Activated CD8-positive, alpha-beta memory T cell treated with anti-CD3 and anti-CD28 coated beads, Interleukin-2, amount 50 U/mL, for 24 hours (primary cell): ENCODE data around the gene TNFSF18.
"Not testable (repeated sequence)": the region's sequence is repeated elsewhere in the genome, so short reads cannot be mapped to it uniquely, and the experiment has no call there.

ENCODE experiments used
- DNase-seq: peaks from one replicate; pipeline ENCODE4 v3.0.0-alpha.2; 2020; ENCODE audit errors: extremely low read depth

TNFSF18 gene, protein sequence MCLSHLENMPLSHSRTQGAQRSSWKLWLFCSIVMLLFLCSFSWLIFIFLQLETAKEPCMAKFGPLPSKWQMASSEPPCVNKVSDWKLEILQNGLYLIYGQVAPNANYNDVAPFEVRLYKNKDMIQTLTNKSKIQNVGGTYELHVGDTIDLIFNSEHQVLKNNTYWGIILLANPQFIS

DNA sequence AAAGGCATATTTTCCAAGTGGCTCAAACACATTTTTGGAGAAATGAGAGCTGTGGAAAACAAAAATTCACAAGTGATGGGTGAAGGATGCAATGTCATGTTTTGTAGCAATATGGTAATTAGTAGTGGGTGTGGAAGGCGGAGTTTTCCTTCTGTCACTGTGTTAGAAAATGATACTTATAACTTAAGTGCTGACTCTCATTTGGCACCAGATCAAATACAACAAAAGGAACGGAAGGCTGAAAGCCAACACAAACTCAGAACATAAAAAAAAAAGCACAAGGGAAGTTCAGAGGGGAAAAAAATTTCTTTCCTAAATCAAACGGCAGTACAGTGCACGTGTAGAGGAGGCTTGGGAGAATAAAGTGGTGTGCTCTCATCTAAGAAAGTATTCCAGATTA, at the start of gene TNFSF18:
Gene TNFSF18, minus strand, starts transcription at position 77 of the 400 bp plus-strand sequence. Its CDS starts 45 bp downstream, at position 32.
- DNase-seq: no peak

DNA sequence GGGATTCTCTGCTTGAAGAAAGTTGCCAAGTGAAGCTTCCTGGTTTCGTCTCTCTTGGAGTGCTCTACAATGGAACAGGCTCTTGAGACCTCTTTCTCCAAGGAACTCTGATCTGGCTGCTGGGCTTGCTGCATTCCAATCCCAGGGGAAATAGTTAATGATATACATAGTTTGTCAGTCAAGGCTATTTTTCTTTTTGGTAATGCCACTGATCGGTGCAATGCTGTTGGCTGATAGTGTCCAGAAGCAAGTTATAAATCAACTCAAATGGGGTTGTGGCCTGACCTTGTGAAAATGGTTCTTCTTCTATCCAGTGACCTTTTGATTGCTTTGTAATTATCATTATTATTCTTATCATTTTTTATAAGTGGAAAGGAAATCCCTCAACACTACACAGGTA, 48.4 kb upstream of the TNFSF18 start:
- DNase-seq: no peak

GRCh38 chr1:173098117-173098516, 47.4 kb upstream of the TNFSF18 start:
- DNase-seq: no peak

GRCh38 chr1:173097001-173097400, 46.3 kb upstream of the TNFSF18 start:
- DNase-seq: no peak

DNA sequence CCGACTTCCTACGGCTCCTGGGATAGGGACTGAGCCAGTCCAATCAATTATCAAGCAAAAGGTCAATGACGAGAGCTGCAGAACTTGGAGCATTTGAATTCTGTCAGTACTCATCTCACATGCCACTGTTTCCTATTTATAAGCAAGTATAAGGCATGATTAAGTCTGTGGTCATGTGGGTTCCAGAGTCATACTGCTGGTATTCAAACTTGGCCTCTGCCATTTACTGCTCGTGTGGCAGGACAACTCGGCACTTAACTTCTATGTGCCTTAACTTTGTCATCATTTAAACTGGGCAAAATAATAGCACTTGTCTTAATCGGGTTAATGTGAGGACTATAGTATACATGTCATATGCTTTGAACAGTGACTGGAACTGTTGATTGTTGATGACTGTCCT, 44.9 kb upstream of the TNFSF18 start:
- no peak for DNase-seq

DNA sequence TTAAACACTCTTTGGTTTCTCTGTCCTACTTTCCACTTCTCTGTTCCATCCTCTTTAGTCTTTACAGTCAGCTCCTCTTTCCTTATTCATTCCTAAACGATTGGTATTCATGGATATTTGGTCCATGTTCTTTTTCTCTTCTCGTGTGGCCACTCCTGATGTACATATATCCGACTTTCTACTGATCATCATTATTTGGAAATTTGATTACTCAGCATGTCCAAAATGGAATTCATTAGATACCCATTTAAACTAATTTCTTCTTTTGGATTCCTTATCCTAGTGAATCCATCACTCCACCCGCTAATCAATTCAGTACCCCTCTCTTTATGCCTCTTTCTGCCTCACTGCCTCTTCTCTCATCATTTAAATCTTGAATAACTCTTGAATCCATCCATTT, 43.8 kb upstream of the TNFSF18 start:
- DNase-seq: no peak

DNA sequence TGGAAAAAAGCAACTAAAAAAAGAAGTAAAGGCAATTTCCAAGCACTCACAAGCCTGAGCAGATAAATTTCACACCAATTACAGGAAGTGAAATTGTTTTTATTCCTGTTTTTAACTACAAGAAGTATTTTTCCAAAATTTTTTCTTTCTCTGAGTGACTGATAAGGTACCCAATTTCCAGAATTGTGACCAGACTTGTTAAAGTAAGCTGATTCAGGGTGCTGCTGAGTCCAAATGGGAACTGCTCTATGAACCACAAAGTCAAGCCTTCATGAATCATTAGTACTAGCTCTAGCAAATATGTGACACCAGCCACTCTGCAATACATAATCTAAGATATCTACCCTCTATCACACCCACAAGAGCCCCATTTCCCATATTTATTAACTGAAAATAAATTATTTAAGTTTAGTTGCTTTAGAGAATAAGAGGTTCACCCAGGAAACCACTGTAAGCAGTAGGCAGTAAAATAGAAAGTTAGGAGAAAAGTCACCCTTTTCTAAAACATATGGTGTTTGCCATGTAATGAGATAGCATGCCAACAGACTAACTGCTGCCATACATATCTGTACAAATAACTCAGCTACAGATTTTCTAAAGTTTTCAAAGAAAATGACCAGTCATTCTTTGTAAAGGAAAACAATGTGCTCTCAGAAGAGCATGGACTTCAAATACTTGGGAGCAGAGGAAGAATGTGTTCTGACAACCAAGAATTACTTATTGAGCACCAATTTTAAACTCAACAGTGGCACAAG, 43.1 kb upstream of the TNFSF18 start:
- DNase-seq: no peak

DNA sequence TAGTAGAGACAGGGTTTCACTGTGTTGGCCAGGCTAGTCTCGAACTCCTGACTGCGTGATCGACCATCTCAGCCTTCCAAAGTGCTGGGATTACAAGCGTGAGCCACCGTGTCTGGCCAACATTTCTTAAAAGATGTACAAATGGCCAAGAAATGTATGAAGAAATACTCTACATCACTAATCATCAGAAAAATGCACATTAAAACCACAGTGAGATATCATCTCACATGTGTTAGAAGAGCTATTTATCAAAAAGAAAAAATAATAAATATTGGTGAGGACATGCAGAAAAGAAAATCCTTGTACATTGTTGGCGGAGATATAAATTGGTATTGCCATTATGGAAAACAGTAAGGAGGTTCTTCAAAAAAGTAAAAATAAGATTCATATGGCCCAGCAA, 33.6 kb upstream of the TNFSF18 start:
- no peak for DNase-seq

DNA sequence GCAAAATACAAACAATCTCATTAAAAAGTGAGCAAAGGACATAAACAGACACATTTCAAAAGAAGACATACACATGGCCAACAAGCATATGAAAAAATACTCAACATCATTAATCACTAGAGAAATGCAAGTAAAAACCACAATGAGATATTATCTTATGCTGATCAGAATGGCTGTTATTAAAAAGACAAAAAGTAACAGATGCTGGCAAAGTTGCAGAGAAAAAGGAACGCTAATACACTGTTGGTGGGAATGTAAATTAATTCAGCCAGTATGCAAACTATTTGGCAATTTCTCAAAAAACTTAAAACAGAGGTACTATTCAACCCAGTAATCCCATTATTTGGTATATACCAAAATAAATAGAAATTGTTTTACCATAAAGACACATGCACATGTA, 32.2 kb upstream of the TNFSF18 start:
- DNase-seq: no peak

DNA sequence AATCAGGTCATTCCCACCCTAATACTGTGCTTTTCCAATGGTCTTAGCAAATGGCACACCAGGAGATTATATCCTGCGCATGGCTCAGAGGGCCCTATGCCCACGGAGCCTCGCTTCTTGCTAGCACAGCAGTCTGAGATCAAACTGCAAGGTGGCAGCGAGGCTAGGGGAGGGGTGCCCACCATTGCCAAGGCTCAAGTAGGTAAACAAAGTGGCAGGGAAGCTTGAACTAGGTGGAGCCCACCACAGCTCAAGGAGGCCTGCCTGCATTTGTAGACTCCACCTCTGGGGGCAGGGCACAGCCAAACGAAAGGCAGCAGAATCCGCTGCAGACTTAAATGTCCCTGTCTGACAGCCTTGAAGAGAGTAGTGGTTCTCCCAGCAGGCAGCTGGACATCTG, 23.5 kb upstream of the TNFSF18 start:
- DNase-seq: not testable (repeated sequence)

DNA sequence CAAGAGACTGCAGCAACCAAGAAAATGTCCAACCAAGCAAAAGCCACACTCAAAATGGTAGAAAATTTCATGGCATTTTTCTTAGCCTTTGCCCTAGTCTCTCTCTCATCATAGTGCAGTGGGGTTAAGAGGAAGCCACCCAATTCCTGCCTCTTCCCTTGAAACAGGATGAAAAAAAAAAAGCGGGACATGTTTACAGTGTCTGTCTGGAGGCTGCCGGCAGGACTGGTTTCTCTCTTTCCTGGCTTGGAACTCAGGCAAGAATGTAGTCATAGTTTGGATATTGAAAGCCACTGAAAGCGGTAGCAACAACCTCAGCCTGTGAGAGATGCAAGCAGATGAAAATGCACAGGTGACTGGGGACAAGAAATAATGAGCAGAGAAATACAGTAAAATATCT, 13.3 kb upstream of the TNFSF18 start:
- no peak for DNase-seq

DNA sequence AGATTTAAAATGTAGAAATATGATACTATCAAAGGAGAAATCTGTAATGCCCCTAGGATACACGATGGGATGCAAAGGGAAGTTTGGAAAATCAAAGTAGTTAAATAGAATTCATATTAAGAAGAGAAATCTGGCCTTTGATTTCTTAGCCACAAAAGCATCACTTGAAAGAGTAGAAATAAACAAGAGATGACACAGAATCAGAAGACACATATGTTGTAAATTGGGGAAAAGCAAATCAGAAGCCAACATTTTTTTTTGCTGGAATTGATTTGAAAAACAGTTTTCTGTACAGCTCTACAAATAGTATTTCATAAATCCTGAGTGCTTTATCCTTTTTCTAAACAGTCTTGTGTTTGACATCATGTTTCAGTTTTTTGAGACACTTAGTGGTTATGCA, 12.4 kb upstream of the TNFSF18 start:
- DNase-seq: no peak

DNA sequence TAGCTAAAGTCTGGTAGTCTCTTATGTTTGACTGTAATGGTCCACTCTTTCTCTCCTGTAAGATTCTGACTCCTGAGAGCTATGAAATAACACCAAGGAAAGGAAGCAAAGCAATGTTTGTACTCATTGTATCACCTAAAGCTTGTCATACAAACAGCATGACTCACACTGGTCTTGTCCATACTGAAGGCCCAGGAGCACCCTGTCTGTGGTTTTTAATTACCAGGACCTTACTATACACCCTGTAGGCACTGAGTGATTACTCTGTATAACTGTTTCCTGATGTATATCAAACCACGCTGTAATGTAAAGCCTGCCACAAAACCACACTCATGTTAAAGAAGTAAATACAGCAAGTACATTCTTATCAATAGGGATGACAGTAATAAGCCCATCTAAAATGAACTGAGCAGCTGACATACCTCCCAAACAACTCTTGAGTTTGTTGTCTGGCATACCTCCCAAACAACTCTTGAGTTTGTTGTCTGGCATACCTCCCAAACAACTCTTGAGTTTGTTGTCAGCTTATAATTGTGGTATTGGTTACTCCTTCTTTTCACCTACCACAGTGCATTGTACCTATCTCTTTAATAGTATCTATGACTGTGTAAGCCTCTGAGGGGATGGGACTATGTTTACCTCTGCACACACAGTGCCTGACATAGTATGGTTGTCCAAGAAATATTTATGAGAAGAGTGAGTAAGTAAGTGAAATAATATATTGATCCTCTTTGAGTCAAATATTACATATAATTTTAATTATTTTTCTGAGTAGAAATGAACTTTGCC, 11.6 kb upstream of the TNFSF18 start:
- DNase-seq: no peak

- DNase-seq: no peak
Measured at GRCh38 chr1:173058556-173058955, 7.8 kb upstream of the TNFSF18 start.

GRCh38 chr1:173057984-173058383, 7.2 kb upstream of the TNFSF18 start:
- DNase-seq: no peak

- no peak for DNase-seq
Measured at GRCh38 chr1:173056365-173056764, 5.6 kb upstream of the TNFSF18 start.

DNA sequence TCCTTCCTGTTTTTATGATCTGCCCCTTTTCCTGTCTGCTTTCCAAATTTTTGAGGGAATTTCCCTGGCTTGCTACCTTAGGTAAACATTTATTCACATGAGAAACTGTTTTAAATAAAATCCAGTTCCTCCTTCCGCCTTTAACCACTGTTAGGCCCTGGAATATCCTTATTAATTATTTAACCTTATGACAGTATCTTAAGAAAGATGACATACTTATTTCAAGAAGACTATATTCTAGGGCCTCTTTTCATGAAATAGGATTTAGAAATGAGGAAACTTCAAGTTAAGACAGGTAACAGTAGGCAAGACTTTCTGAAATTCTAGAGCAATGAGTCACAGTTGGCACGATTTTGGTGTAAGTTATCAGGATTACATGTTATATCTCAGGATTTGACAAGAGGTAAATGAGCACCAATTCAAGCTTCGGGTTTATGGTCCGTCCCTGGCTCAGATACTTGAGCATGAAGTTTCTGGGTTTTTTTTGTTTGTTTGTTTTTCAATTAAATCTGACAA, 2.0 kb upstream of the TNFSF18 start:
- DNase-seq: no peak

DNA sequence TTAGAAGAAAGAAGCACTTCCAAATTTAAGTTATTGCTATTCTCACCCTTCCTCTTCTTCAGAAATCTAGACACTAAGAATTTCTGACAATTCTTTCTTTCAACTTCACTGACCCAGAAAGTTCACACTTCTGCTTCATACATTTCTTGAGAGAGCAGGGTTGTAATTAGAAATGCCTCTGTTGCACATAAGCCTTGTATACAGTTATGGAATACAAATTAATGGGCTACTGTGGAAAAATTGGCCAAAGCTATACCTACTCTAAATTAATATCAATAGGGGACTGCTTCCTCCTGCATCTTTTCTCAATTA, 1.5 kb downstream of the TNFSF18 start:
- DNase-seq: no peak

- DNase-seq: no peak
Measured at GRCh38 chr1:173048621-173049321, 2.0 kb downstream of the TNFSF18 start.

DNA sequence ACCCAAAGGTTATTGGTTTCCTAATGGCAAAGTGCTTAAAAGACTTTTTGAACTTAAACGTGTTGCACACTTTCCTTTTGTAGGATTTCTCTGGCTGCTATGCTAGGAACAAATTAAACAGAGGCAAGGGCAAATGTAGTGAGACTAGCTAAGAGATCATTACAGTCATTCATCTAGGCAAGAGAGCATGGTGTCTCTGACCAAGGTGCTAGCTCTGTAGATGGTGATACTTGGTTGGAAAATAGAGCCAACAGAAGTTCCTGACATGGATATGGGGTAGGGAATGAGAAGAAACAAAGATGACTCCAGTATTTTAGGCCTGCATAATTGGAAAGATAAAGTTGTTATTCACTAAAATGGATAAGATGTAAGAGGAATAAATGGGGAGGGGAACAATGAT, 6.1 kb downstream of the TNFSF18 start:
- no peak for DNase-seq

GRCh38 chr1:173043253-173043652, 7.5 kb downstream of the TNFSF18 start:
- DNase-seq: no peak

GRCh38 chr1:173042806-173043205, 7.9 kb downstream of the TNFSF18 start:
- no peak for DNase-seq
